OCI-LY1 (cell line): ENCODE data around the gene COPB1.

Experiments
- H2AFZ ChIP-seq: fragments of 200-600 bp; sonication (generic), shearing (Covaris generic); 2 replicates; pipeline ENCODE4 v1.6.0; 2014; ENCODE audit warnings: antibody characterized with exemption, mild to moderate bottlenecking, low read length
- H3F3A ChIP-seq: fragments of 200-600 bp; sonication (generic), shearing (Covaris generic); 2 replicates; pipeline ENCODE4 v1.6.0; 2014; ENCODE audit warnings: mild to moderate bottlenecking, antibody characterized with exemption, low read length, moderate library complexity; ENCODE audit not compliant: insufficient read depth
- H3K27ac ChIP-seq: fragments of 200-600 bp; sonication (generic); 2 replicates; pipeline ENCODE4 v1.5.1; 2014; ENCODE audit warnings: low read length, mixed run types, mild to moderate bottlenecking, low read depth; ENCODE audit not compliant: poor library complexity, severe bottlenecking
- H3K27me3 ChIP-seq: fragments of 200-600 bp; sonication (generic); 2 replicates; pipeline ENCODE4 v1.6.0; 2014; ENCODE audit warnings: antibody characterized with exemption, mild to moderate bottlenecking, low read length, moderate library complexity; ENCODE audit not compliant: insufficient read depth
- H3K36me3 ChIP-seq: fragments of 200-600 bp; sonication (generic); 2 replicates; pipeline ENCODE4 v1.6.1; 2014; ENCODE audit warnings: mild to moderate bottlenecking, antibody characterized with exemption, low read length, moderate library complexity, mixed read lengths; ENCODE audit not compliant: insufficient read depth
- H3K4me1 ChIP-seq: fragments of 200-600 bp; sonication (generic); 2 replicates; pipeline ENCODE4 v1.5.1; 2014; ENCODE audit warnings: mild to moderate bottlenecking, low read length, moderate library complexity; ENCODE audit not compliant: insufficient read depth, severe bottlenecking
- H3K4me2 ChIP-seq: fragments of 200-600 bp; sonication (generic), shearing (Covaris generic); 2 replicates; pipeline ENCODE4 v1.6.1; 2014; ENCODE audit warnings: low read length
- H3K4me3 ChIP-seq: fragments of 200-600 bp; sonication (generic); 2 replicates; pipeline ENCODE4 v1.5.1; 2014; ENCODE audit warnings: low read length, low read depth, mild to moderate bottlenecking, mixed read lengths; ENCODE audit not compliant: poor library complexity, severe bottlenecking
- H3K79me2 ChIP-seq: fragments of 200-600 bp; shearing (Covaris generic); 2 replicates; pipeline ENCODE4 v1.6.1; 2016; ENCODE audit warnings: mixed run types, low read length, mixed read lengths; ENCODE audit not compliant: insufficient read depth
- H3K9ac ChIP-seq: fragments of 200-600 bp; sonication (generic), shearing (Covaris generic); 2 replicates; pipeline ENCODE4 v1.6.1; 2014; ENCODE audit warnings: mild to moderate bottlenecking, low read length, mixed read lengths
- H3K9me2 ChIP-seq: fragments of 200-600 bp; sonication (generic), shearing (Covaris generic); 2 replicates; pipeline ENCODE4 v1.6.1; 2014; ENCODE audit warnings: low read depth, mild to moderate bottlenecking, low read length, mixed read lengths
- H3K9me3 ChIP-seq: fragments of 200-600 bp; shearing (Covaris generic); 2 replicates; pipeline ENCODE4 v1.6.1; 2014; ENCODE audit warnings: low read length, mixed read lengths
- H4K20me1 ChIP-seq: fragments of 200-600 bp; sonication (generic), shearing (Covaris generic); 2 replicates; pipeline ENCODE4 v1.6.0; 2016; ENCODE audit warnings: mild to moderate bottlenecking, low read length; ENCODE audit not compliant: insufficient read depth
- CTCF ChIP-seq: fragments of 200-600 bp; sonication (generic), shearing (Covaris generic); IDR thresholded peaks from 2 replicates; pipeline ENCODE4 v1.5.1; 2017; ENCODE audit warnings: mild to moderate bottlenecking, antibody characterized with exemption, low read length, moderate library complexity, mixed read lengths
- EZH2 ChIP-seq: fragments of 200-600 bp; sonication (generic), shearing (Covaris generic); IDR thresholded peaks from 2 replicates; pipeline ENCODE4 v1.8.0; 2017; ENCODE audit warnings: borderline replicate concordance, mixed run types, mild to moderate bottlenecking, antibody characterized with exemption, low read length, moderate library complexity, mixed read lengths

The COPB1 gene

DNA sequence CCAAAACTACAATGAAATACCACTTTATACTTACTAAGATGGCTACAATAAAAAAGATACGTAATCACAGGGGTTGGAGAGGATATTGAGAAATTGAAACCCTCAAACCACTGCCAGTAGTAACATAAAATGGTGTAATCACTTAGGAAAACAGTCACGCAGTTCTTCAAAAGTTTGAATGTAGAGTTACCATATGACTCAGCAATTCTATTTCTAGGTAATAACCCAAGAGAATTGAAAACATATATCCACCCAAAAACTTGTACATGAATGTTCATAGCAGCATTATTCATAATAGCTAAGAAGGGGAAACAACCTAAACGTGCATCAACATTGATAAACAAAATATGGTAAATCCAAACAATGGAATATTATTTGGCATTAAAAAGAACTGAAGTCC is 45.0 kb upstream of the COPB1 start:
- Histone ChIP-seq H3K4me2 (no peak overlapping the region), H3F3A (no peaks in the 10 kb centered on the region), H3K27me3 (no peaks in the 10 kb centered on the region), H3K9me2 (no peaks in the 10 kb centered on the region), H3K36me3 (no peaks in the 10 kb centered on the region), H3K4me3 (no peak overlapping the region), H2AFZ (no peak overlapping the region), H3K9ac (no peak overlapping the region), H3K4me1 (peaks cover 30% of the 10 kb centered on the region), H3K27ac (no peak overlapping the region), H4K20me1 (no peaks in the 10 kb centered on the region), H3K9me3 (no peaks in the 10 kb centered on the region), H3K79me2 (no peaks in the 10 kb centered on the region)
- TF ChIP-seq CTCF (no peak), EZH2 (no peak)

GRCh38 chr11:14543260-14543659 is 43.6 kb upstream of the COPB1 start:
- Histone ChIP-seq H3K9me3 (no peaks in the 10 kb centered on the region), H3K36me3 (no peaks in the 10 kb centered on the region), H3K27ac (no peak overlapping the region), H3K9me2 (no peaks in the 10 kb centered on the region), H3K4me2 (no peak overlapping the region), H3K27me3 (no peaks in the 10 kb centered on the region), H2AFZ (no peak overlapping the region), H3K4me1 (peaks cover 44% of the 10 kb centered on the region), H3K4me3 (no peak overlapping the region), H3F3A (no peaks in the 10 kb centered on the region), H3K79me2 (no peaks in the 10 kb centered on the region), H4K20me1 (no peaks in the 10 kb centered on the region), H3K9ac (no peak overlapping the region)
- TF ChIP-seq CTCF = no peak

GRCh38 chr11:14542324-14542723 is 42.7 kb upstream of the COPB1 start:
- no peaks in the 10 kb centered on the region for H3K9me2 ChIP-seq
- no peak overlapping the region for H3K4me2 ChIP-seq
- H3K4me1 ChIP-seq = peaks cover 53% of the 10 kb centered on the region
- TF ChIP-seq CTCF (no peak), EZH2 (no peak)
- peak overlapping the region; percentile 23; the same call in 1 of the 2 replicates for H2AFZ ChIP-seq
- no peaks in the 10 kb centered on the region for H3F3A ChIP-seq
- H3K4me3 ChIP-seq = no peak overlapping the region
- H3K36me3 ChIP-seq = no peaks in the 10 kb centered on the region
- H3K9me3 ChIP-seq = no peaks in the 10 kb centered on the region
- no peak overlapping the region for H3K9ac ChIP-seq
- no peaks in the 10 kb centered on the region for H3K27me3 ChIP-seq
- no peak overlapping the region for H3K27ac ChIP-seq
- H3K79me2 ChIP-seq = no peaks in the 10 kb centered on the region
- H4K20me1 ChIP-seq = no peaks in the 10 kb centered on the region
